ENCODE results near the gene PAN3.

DNA sequence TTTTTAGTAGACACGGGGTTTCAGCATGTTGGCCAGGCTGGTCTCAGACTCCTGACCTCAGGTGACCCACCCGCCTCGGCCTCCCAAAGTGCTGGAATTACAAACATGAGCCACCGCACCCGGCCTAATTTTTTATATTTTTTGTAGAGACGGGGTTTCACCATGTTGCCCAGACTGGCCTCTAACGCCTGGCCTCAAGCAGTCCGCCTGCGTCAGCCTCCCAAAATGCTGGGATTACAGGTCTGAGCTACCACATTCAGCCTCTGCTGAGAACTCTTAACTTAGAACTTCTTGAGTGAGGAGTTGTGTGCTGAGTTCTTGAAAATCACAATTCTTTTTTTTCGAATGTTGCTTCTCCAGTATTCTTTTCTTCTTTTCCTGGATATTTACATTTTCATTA is 112.2 kb downstream of the PAN3 start:
- TF ChIP-seq CTCF (IDR thresholded peaks at IDR 0.05) (no peak), EZH2 (IDR thresholded peaks at IDR 0.05) (no peak), EZH2phosphoT487 (IDR thresholded peaks at IDR 0.05) (no peak)

Measured in neural progenitor cell (in vitro differentiated cells).